ENCODE results near the gene SOS2.

Gene SOS2

GRCh38 chr14:50148799-50149198 is 82.6 kb downstream of the SOS2 start:
- H3K27ac ChIP-seq, result no peak overlapping the region

DNA sequence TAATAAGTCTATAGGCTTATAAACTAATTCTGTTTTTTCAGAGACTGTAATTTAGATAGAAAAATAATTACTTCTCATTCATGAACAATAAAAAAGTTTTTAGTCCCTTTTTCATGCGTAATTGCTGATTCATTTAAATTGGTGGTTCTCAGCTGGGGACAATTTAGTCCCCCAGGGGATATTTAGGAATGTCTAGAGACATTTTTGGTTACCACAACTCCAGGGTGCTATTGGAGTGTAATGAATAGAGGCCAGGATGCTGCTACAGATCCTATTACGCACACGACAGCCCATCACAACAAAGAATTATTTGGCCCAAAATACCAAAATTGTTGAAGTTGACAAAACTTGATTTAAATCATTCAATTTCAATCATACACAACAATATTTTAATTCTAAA is 92.2 kb downstream of the SOS2 start:
- TF ChIP-seq, protein P1, sequence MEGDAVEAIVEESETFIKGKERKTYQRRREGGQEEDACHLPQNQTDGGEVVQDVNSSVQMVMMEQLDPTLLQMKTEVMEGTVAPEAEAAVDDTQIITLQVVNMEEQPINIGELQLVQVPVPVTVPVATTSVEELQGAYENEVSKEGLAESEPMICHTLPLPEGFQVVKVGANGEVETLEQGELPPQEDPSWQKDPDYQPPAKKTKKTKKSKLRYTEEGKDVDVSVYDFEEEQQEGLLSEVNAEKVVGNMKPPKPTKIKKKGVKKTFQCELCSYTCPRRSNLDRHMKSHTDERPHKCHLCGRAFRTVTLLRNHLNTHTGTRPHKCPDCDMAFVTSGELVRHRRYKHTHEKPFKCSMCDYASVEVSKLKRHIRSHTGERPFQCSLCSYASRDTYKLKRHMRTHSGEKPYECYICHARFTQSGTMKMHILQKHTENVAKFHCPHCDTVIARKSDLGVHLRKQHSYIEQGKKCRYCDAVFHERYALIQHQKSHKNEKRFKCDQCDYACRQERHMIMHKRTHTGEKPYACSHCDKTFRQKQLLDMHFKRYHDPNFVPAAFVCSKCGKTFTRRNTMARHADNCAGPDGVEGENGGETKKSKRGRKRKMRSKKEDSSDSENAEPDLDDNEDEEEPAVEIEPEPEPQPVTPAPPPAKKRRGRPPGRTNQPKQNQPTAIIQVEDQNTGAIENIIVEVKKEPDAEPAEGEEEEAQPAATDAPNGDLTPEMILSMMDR (conservative IDR thresholded peaks at IDR 0.05; ENCODE audit: low read depth), result no peak
- no peak overlapping the region for H3K27ac ChIP-seq
- ChIA-PET POLR2A (ENCODE audit: low non-redundant PET) (no interaction called here), CTCF (interaction anchor here (0.6 kb wide), 1 partner anchor 21 kb away, joined by 4 read pairs; no protein-coding TSS in a partner anchor)
- DNase-seq (ENCODE audit: low spot score), result no peak

More at GRCh38 chr14:50148799-50149198, 82.6 kb downstream of the SOS2 start:
- TF ChIP-seq, protein P1 (conservative IDR thresholded peaks at IDR 0.05; ENCODE audit: low read depth), result no peak
- POLR2A ChIA-PET (ENCODE audit: low non-redundant PET), result no interaction called here
- DNase-seq (ENCODE audit: low spot score), result no peak
- CTCF ChIA-PET, result no interaction called here

DNA sequence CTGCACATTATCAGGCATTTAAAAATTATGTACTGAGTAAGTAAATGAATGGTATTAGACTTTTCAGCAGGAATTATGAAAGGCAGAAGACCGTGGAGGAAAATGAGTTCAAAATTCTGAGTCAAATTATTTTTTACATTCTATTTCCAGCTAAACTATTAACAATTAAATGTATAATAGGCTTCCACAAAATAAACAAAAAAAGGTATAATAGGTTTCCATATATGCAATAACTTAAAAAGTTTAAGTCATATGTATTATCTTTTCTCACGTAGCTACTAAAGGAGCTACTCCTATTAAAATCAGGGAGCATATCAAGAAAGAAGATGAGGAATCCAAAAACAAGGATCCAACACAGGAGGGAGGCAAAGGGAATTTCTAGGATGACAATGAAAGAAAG is 103.6 kb downstream of the SOS2 start:
- ChIA-PET CTCF (interaction anchor here (0.6 kb wide), 1 partner anchor 444 kb away, joined by 3 read pairs; no protein-coding TSS in a partner anchor), POLR2A (ENCODE audit: low non-redundant PET) (no interaction called here)
- TF ChIP-seq, protein P1 (conservative IDR thresholded peaks at IDR 0.05; ENCODE audit: low read depth), result no peak
- DNase-seq (ENCODE audit: low spot score), result no peak
- no peak overlapping the region for H3K27ac ChIP-seq

- TF ChIP-seq, protein P1 (conservative IDR thresholded peaks at IDR 0.05; ENCODE audit: low read depth), result no peak
- ChIA-PET POLR2A (ENCODE audit: low non-redundant PET) (no interaction called here), CTCF (interaction anchor here (0.7 kb wide), 1 partner anchor 13 kb away, joined by 4 read pairs; no protein-coding TSS in a partner anchor)
- DNase-seq (ENCODE audit: low spot score), result no peak
- no peak overlapping the region for H3K27ac ChIP-seq
These were observed 108.3 kb downstream of the SOS2 start for GRCh38 chr14:50123062-50123461.

DNA sequence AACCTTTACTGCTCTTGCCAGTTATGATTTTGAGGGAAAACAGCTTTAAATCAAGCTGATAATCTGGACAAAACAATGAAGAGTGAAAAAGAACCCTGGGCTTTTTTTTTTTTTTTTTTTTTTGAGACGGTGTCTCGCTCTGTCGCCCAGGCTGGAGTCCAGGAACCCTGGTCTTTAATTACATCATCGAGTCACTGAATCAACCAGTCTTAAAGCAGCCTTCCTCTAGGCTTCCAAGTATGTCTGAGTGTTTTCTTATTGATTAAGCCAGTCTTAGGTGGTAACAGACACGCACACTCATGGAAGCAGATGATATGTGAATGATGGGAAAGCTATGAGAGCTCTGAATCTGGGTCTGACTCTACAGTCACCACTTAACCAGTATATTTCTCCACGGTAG is 109.1 kb downstream of the SOS2 start:
- TF ChIP-seq, protein P1 (conservative IDR thresholded peaks at IDR 0.05; ENCODE audit: low read depth), result no peak
- POLR2A ChIA-PET (ENCODE audit: low non-redundant PET), result no interaction called here
- DNase-seq (ENCODE audit: low spot score), result no peak
- CTCF ChIA-PET, result interaction anchor here (0.7 kb wide), 2 partner anchors 14 to 140 kb away, joined by 4 to 5 read pairs; no protein-coding TSS in a partner anchor
- no peak overlapping the region for H3K27ac ChIP-seq

DNA sequence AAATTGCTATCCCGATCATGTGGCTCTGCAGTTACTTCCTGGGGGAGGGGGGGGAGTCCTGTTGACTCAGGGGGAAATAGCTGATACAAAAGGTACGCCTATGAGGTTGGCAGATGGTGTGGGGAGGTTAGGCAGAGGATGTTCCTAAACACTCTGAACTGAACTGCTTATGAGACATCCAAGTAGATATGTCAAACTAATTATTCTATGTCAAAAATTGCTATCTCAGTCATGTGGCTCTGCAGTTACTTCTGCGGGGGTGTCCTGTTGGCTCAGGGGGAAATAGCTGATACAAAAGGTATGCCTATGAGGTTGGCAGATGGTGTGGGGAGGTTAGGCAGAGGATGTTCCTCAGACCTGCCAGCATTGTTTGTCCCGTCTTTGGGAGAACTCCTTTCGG is 109.9 kb downstream of the SOS2 start:
- TF ChIP-seq, protein P1 (conservative IDR thresholded peaks at IDR 0.05; ENCODE audit: low read depth), result no peak
- CTCF ChIA-PET, result interaction anchor here (0.5 kb wide), 1 partner anchor 29 kb away, joined by 4 read pairs; no protein-coding TSS in a partner anchor
- no peak overlapping the region for H3K27ac ChIP-seq
- no peak for DNase-seq (ENCODE audit: low spot score)
- POLR2A ChIA-PET (ENCODE audit: low non-redundant PET), result no interaction called here

Measured in RWPE1 (cell line).